ENCODE results near the gene CDK5RAP2.
"Not testable (repeated sequence)": the region's sequence is repeated elsewhere in the genome, so short reads cannot be mapped to it uniquely, and the experiment has no call there.

Gene CDK5RAP2

GRCh38 chr9:120500733-120501132 lies 79.2 kb downstream of the CDK5RAP2 start:
- Histone ChIP-seq H3K9ac (ENCODE audit: low read depth in 1 of 2, low read length in 2 of 2) (no peak overlapping the region), H3K4me3 (ENCODE audit: low read depth in 1 of 2, low read length in 2 of 2) (no peak overlapping the region), H3K36me3 (ENCODE audit: control insufficient read depth in 1 of 2, insufficient read depth in 2 of 2, low read length in 2 of 2) (peaks cover 5 to 19% of the 10 kb centered on the region in 2 donors), H3K4me1 (ENCODE audit: control insufficient read depth in 1 of 2, insufficient read depth in 2 of 2, low read length in 2 of 2) (no peaks in the 10 kb centered on the region), H3K27ac (ENCODE audit: low read depth, low read length) (no peak overlapping the region), H3K27me3 (ENCODE audit: control insufficient read depth in 1 of 2, insufficient read depth in 2 of 2, low read length in 2 of 2) (no peaks in the 10 kb centered on the region), H3K9me3 (ENCODE audit: control insufficient read depth in 1 of 2, low read length in 2 of 2) (peaks cover 0 to 1% of the 10 kb centered on the region in 2 donors)

GRCh38 chr9:120497865-120498264 lies 82.1 kb downstream of the CDK5RAP2 start:
- H3K4me1 ChIP-seq (ENCODE audit: control insufficient read depth in 1 of 2, insufficient read depth in 2 of 2, low read length in 2 of 2); H3K27ac ChIP-seq (ENCODE audit: low read depth, low read length); H3K9me3 ChIP-seq (ENCODE audit: control insufficient read depth in 1 of 2, low read length in 2 of 2); H3K4me3 ChIP-seq (ENCODE audit: low read depth in 1 of 2, low read length in 2 of 2); H3K36me3 ChIP-seq (ENCODE audit: control insufficient read depth in 1 of 2, insufficient read depth in 2 of 2, low read length in 2 of 2); H3K27me3 ChIP-seq (ENCODE audit: control insufficient read depth in 1 of 2, insufficient read depth in 2 of 2, low read length in 2 of 2); H3K9ac ChIP-seq (ENCODE audit: low read depth in 1 of 2, low read length in 2 of 2): not testable (repeated sequence)

- H3K4me1 ChIP-seq (ENCODE audit: control insufficient read depth in 1 of 2, insufficient read depth in 2 of 2, low read length in 2 of 2); H3K27me3 ChIP-seq (ENCODE audit: control insufficient read depth in 1 of 2, insufficient read depth in 2 of 2, low read length in 2 of 2); H3K36me3 ChIP-seq (ENCODE audit: control insufficient read depth in 1 of 2, insufficient read depth in 2 of 2, low read length in 2 of 2); H3K9ac ChIP-seq (ENCODE audit: low read depth in 1 of 2, low read length in 2 of 2); H3K4me3 ChIP-seq (ENCODE audit: low read depth in 1 of 2, low read length in 2 of 2); H3K27ac ChIP-seq (ENCODE audit: low read depth, low read length); H3K9me3 ChIP-seq (ENCODE audit: control insufficient read depth in 1 of 2, low read length in 2 of 2): not testable (repeated sequence)
Measured at GRCh38 chr9:120496438-120496837, 83.5 kb downstream of the CDK5RAP2 start.

GRCh38 chr9:120490888-120491595 lies 88.9 kb downstream of the CDK5RAP2 start:
- H3K4me3 ChIP-seq (ENCODE audit: low read depth in 1 of 2, low read length in 2 of 2) = no peak overlapping the region
- no peaks in the 10 kb centered on the region for H3K9me3 ChIP-seq (ENCODE audit: control insufficient read depth in 1 of 2, low read length in 2 of 2)
- H3K9ac ChIP-seq (ENCODE audit: low read depth in 1 of 2, low read length in 2 of 2) = no peak overlapping the region
- peaks cover 12 to 35% of the 10 kb centered on the region in 2 donors for H3K36me3 ChIP-seq (ENCODE audit: control insufficient read depth in 1 of 2, insufficient read depth in 2 of 2, low read length in 2 of 2)
- H3K4me1 ChIP-seq (ENCODE audit: control insufficient read depth in 1 of 2, insufficient read depth in 2 of 2, low read length in 2 of 2) = no peaks in the 10 kb centered on the region
- H3K27me3 ChIP-seq (ENCODE audit: control insufficient read depth in 1 of 2, insufficient read depth in 2 of 2, low read length in 2 of 2) = no peaks in the 10 kb centered on the region
- no peak overlapping the region for H3K27ac ChIP-seq (ENCODE audit: low read depth, low read length)

- H3K27me3 ChIP-seq (ENCODE audit: control insufficient read depth in 1 of 2, insufficient read depth in 2 of 2, low read length in 2 of 2) = no peaks in the 10 kb centered on the region
- H3K9me3 ChIP-seq (ENCODE audit: control insufficient read depth in 1 of 2, low read length in 2 of 2) = no peaks in the 10 kb centered on the region
- H3K9ac ChIP-seq (ENCODE audit: low read depth in 1 of 2, low read length in 2 of 2) = no peak overlapping the region
- H3K4me3 ChIP-seq (ENCODE audit: low read depth in 1 of 2, low read length in 2 of 2) = no peak overlapping the region
- no peaks in the 10 kb centered on the region for H3K4me1 ChIP-seq (ENCODE audit: control insufficient read depth in 1 of 2, insufficient read depth in 2 of 2, low read length in 2 of 2)
- no peak overlapping the region for H3K27ac ChIP-seq (ENCODE audit: low read depth, low read length)
- H3K36me3 ChIP-seq (ENCODE audit: control insufficient read depth in 1 of 2, insufficient read depth in 2 of 2, low read length in 2 of 2) = peaks cover 17 to 59% of the 10 kb centered on the region in 2 donors
Measured at GRCh38 chr9:120486835-120487234, 93.1 kb downstream of the CDK5RAP2 start.

- no peaks in the 10 kb centered on the region for H3K9me3 ChIP-seq (ENCODE audit: control insufficient read depth in 1 of 2, low read length in 2 of 2)
- H3K4me3 ChIP-seq (ENCODE audit: low read depth in 1 of 2, low read length in 2 of 2) = no peak overlapping the region
- no peaks in the 10 kb centered on the region for H3K4me1 ChIP-seq (ENCODE audit: control insufficient read depth in 1 of 2, insufficient read depth in 2 of 2, low read length in 2 of 2)
- H3K27ac ChIP-seq (ENCODE audit: low read depth, low read length) = no peak overlapping the region
- H3K27me3 ChIP-seq (ENCODE audit: control insufficient read depth in 1 of 2, insufficient read depth in 2 of 2, low read length in 2 of 2) = no peaks in the 10 kb centered on the region
- H3K36me3 ChIP-seq (ENCODE audit: control insufficient read depth in 1 of 2, insufficient read depth in 2 of 2, low read length in 2 of 2) = peaks cover 17 to 61% of the 10 kb centered on the region in 2 donors
- no peak overlapping the region for H3K9ac ChIP-seq (ENCODE audit: low read depth in 1 of 2, low read length in 2 of 2)
Measured at GRCh38 chr9:120486347-120486746, 93.6 kb downstream of the CDK5RAP2 start.

GRCh38 chr9:120485788-120486187 lies 94.2 kb downstream of the CDK5RAP2 start:
- no peak overlapping the region for H3K4me3 ChIP-seq (ENCODE audit: low read depth in 1 of 2, low read length in 2 of 2)
- no peaks in the 10 kb centered on the region for H3K4me1 ChIP-seq (ENCODE audit: control insufficient read depth in 1 of 2, insufficient read depth in 2 of 2, low read length in 2 of 2)
- H3K9ac ChIP-seq (ENCODE audit: low read depth in 1 of 2, low read length in 2 of 2) = no peak overlapping the region
- H3K27me3 ChIP-seq (ENCODE audit: control insufficient read depth in 1 of 2, insufficient read depth in 2 of 2, low read length in 2 of 2) = no peaks in the 10 kb centered on the region
- no peak overlapping the region for H3K27ac ChIP-seq (ENCODE audit: low read depth, low read length)
- H3K9me3 ChIP-seq (ENCODE audit: control insufficient read depth in 1 of 2, low read length in 2 of 2) = no peaks in the 10 kb centered on the region
- peaks cover 16 to 55% of the 10 kb centered on the region in 2 donors for H3K36me3 ChIP-seq (ENCODE audit: control insufficient read depth in 1 of 2, insufficient read depth in 2 of 2, low read length in 2 of 2)

- no peaks in the 10 kb centered on the region for H3K27me3 ChIP-seq (ENCODE audit: control insufficient read depth in 1 of 2, insufficient read depth in 2 of 2, low read length in 2 of 2)
- no peaks in the 10 kb centered on the region for H3K4me1 ChIP-seq (ENCODE audit: control insufficient read depth in 1 of 2, insufficient read depth in 2 of 2, low read length in 2 of 2)
- H3K9me3 ChIP-seq (ENCODE audit: control insufficient read depth in 1 of 2, low read length in 2 of 2) = no peaks in the 10 kb centered on the region
- no peak overlapping the region for H3K4me3 ChIP-seq (ENCODE audit: low read depth in 1 of 2, low read length in 2 of 2)
- H3K27ac ChIP-seq (ENCODE audit: low read depth, low read length) = no peak overlapping the region
- no peak overlapping the region for H3K9ac ChIP-seq (ENCODE audit: low read depth in 1 of 2, low read length in 2 of 2)
- H3K36me3 ChIP-seq (ENCODE audit: control insufficient read depth in 1 of 2, insufficient read depth in 2 of 2, low read length in 2 of 2) = peaks cover 14 to 47% of the 10 kb centered on the region in 2 donors
Measured at GRCh38 chr9:120484162-120484561, 95.8 kb downstream of the CDK5RAP2 start.

GRCh38 chr9:120482424-120483186 lies 97.4 kb downstream of the CDK5RAP2 start:
- no peak overlapping the region for H3K4me3 ChIP-seq (ENCODE audit: low read depth in 1 of 2, low read length in 2 of 2)
- no peaks in the 10 kb centered on the region for H3K4me1 ChIP-seq (ENCODE audit: control insufficient read depth in 1 of 2, insufficient read depth in 2 of 2, low read length in 2 of 2)
- H3K36me3 ChIP-seq (ENCODE audit: control insufficient read depth in 1 of 2, insufficient read depth in 2 of 2, low read length in 2 of 2) = peaks cover 14 to 40% of the 10 kb centered on the region in 2 donors
- H3K9me3 ChIP-seq (ENCODE audit: control insufficient read depth in 1 of 2, low read length in 2 of 2) = no peaks in the 10 kb centered on the region
- H3K27ac ChIP-seq (ENCODE audit: low read depth, low read length) = no peak overlapping the region
- H3K27me3 ChIP-seq (ENCODE audit: control insufficient read depth in 1 of 2, insufficient read depth in 2 of 2, low read length in 2 of 2) = no peaks in the 10 kb centered on the region
- no peak overlapping the region for H3K9ac ChIP-seq (ENCODE audit: low read depth in 1 of 2, low read length in 2 of 2)

- H3K4me1 ChIP-seq (ENCODE audit: control insufficient read depth in 1 of 2, insufficient read depth in 2 of 2, low read length in 2 of 2) = no peaks in the 10 kb centered on the region
- no peaks in the 10 kb centered on the region for H3K27me3 ChIP-seq (ENCODE audit: control insufficient read depth in 1 of 2, insufficient read depth in 2 of 2, low read length in 2 of 2)
- H3K4me3 ChIP-seq (ENCODE audit: low read depth in 1 of 2, low read length in 2 of 2) = no peak overlapping the region
- H3K9me3 ChIP-seq (ENCODE audit: control insufficient read depth in 1 of 2, low read length in 2 of 2) = no peaks in the 10 kb centered on the region
- H3K9ac ChIP-seq (ENCODE audit: low read depth in 1 of 2, low read length in 2 of 2) = no peak overlapping the region
- H3K36me3 ChIP-seq (ENCODE audit: control insufficient read depth in 1 of 2, insufficient read depth in 2 of 2, low read length in 2 of 2) = peaks cover 15 to 38% of the 10 kb centered on the region in 2 donors
- H3K27ac ChIP-seq (ENCODE audit: low read depth, low read length) = no peak overlapping the region
Measured at GRCh38 chr9:120481846-120482245, 98.1 kb downstream of the CDK5RAP2 start.

Measured in duodenal mucosa (tissue), 2 donors.